Endothelial cell of umbilical vein (primary cell): ENCODE results near the gene CAV1. TPM values are rescaled to one million over a fixed set of nuclear protein-coding genes. Genes with fewer than 3 reads are reported as not detected.

Source experiments
- BruUV-seq: library from RNA; stranded (reverse); fragments of 400-500 nt; replicated peaks from 2 replicates; lab custom pipeline; 2021; lab: Mats Ljungman, UMichigan
- CTCF ChIA-PET: fragments of 300-600, 350-600 bp; sonication (Branson Sonifier 250); formaldehyde crosslinking; loops from one replicate; lab custom pipeline; 2021; ENCODE audit warnings: antibody characterized with exemption, inconsistent platforms; lab: Charles Lee
- POLR2A ChIA-PET: fragments of 300-600, 350-600 bp; sonication (Branson Sonifier 250); formaldehyde crosslinking; loops from one replicate; lab custom pipeline; 2021; ENCODE audit warnings: antibody characterized with exemption, inconsistent platforms; lab: Charles Lee
- DNase-seq: peaks from one replicate; pipeline ENCODE4 v3.0.0-alpha.2; 2011; ENCODE audit warnings: low read depth, low spot score
- FAIRE-seq: peaks from 2 replicates; lab custom pipeline; 2011; peaks lifted over from hg19 to GRCh38; lab: Jason Lieb, UNC
- H2AFZ ChIP-seq: 2 replicates; pipeline ENCODE4 v1.6.0; 2012; ENCODE audit warnings: low read depth, low read length, control low read depth, inconsistent platforms
- H3K27ac ChIP-seq: 2 replicates; pipeline ENCODE4 v1.5.1; 2011; ENCODE audit warnings: low read depth, mild to moderate bottlenecking, control low read depth, low read length, moderate library complexity; ENCODE audit not compliant: insufficient read depth
- H3K27me3 ChIP-seq, 2 experiments: 2 replicates each; pipeline versions ENCODE4 v1.6.0 to v1.6.1; 2011; ENCODE audit warnings: low read length in 2 of 2, mixed read lengths in 1 of 2; ENCODE audit not compliant: control insufficient read depth in 2 of 2, insufficient read depth in 2 of 2
- H3K36me3 ChIP-seq, 2 experiments: 2 replicates in 1 of 2; 3 replicates in 1 of 2; pipeline ENCODE4 v1.5.1; 2011; ENCODE audit warnings: low read length in 2 of 2, mild to moderate bottlenecking in 1 of 2, moderate library complexity in 1 of 2; ENCODE audit not compliant: control insufficient read depth in 2 of 2, insufficient read depth in 2 of 2; ENCODE audit errors: extremely low read depth in 1 of 2
- H3K4me1 ChIP-seq: 3 replicates; pipeline ENCODE4 v1.5.1; 2011; ENCODE audit warnings: mild to moderate bottlenecking, low read length; ENCODE audit not compliant: control insufficient read depth, insufficient read depth; ENCODE audit errors: extremely low read depth
- H3K4me2 ChIP-seq: 2 replicates; pipeline ENCODE4 v1.6.1; 2011; ENCODE audit warnings: low read length, control low read depth, mixed read lengths; ENCODE audit not compliant: insufficient read depth
- H3K4me3 ChIP-seq, 3 experiments: fragments of 200-600 bp in 1 of 3; sonication (generic), shearing (Covaris generic) in 1 of 3; replicated peaks in 1 of 3; 2 replicates each; pipeline ENCODE4 v1.5.1; 2011 to 2016; ENCODE audit warnings: control low read depth in 3 of 3, low read length in 3 of 3, mild to moderate bottlenecking in 2 of 3, inconsistent platforms in 1 of 3, low read depth in 1 of 3, moderate library complexity in 1 of 3; ENCODE audit not compliant: insufficient read depth in 1 of 3
- H3K79me2 ChIP-seq: 2 replicates; pipeline ENCODE4 v1.6.0; 2012; ENCODE audit warnings: low read length, inconsistent platforms; ENCODE audit not compliant: control insufficient read depth, insufficient read depth
- H3K9ac ChIP-seq: replicated peaks from 2 replicates; pipeline ENCODE3; 2011; ENCODE audit warnings: low read length, control low read depth; ENCODE audit not compliant: insufficient read depth; ENCODE audit errors: extremely low read depth
- H3K9me1 ChIP-seq: replicated peaks from 3 replicates; pipeline ENCODE4 v1.6.0; 2011; ENCODE audit warnings: mild to moderate bottlenecking, low read length; ENCODE audit not compliant: control insufficient read depth, insufficient read depth; ENCODE audit errors: extremely low read depth
- H3K9me3 ChIP-seq: replicated peaks from 2 replicates; pipeline ENCODE4 v1.5.1; 2012; ENCODE audit warnings: low read length, inconsistent platforms; ENCODE audit not compliant: control insufficient read depth, insufficient read depth
- H4K20me1 ChIP-seq: replicated peaks from 2 replicates; pipeline ENCODE3; 2011; ENCODE audit warnings: mild to moderate bottlenecking, low read length; ENCODE audit not compliant: control insufficient read depth, insufficient read depth; ENCODE audit errors: extremely low read depth
- CTCF ChIP-seq, 2 donors: IDR thresholded peaks; 1 replicate in 1 of 2; 2 replicates in 1 of 2; pipeline ENCODE4 v1.5.1; 2011; ENCODE audit warnings: low read length in 2 of 2, mild to moderate bottlenecking in 2 of 2, moderate library complexity in 2 of 2, control low read depth in 1 of 2, inconsistent platforms in 1 of 2, low read depth in 1 of 2; ENCODE audit not compliant: insufficient read depth in 1 of 2; ENCODE audit errors: extremely low read depth in 1 of 2
- EZH2 ChIP-seq: IDR thresholded peaks from 2 replicates; pipeline ENCODE4 v1.6.1; 2012; ENCODE audit warnings: borderline replicate concordance, low read depth, mild to moderate bottlenecking, moderate library complexity, low read length, inconsistent platforms; ENCODE audit not compliant: severe bottlenecking
- FOS ChIP-seq: IDR thresholded peaks from 2 replicates; pipeline ENCODE4 v1.6.1; 2011; ENCODE audit warnings: mild to moderate bottlenecking, low read length, moderate library complexity, borderline replicate concordance; ENCODE audit not compliant: insufficient read depth
- GATA2 ChIP-seq: IDR thresholded peaks from 2 replicates; pipeline ENCODE4 v1.7.0; 2011; ENCODE audit warnings: low read depth, mild to moderate bottlenecking, moderate library complexity, mixed read lengths, low read length; ENCODE audit not compliant: insufficient read length, insufficient read depth
- JUN ChIP-seq: IDR thresholded peaks from 2 replicates; pipeline ENCODE4 v1.6.1; 2011; ENCODE audit warnings: borderline replicate concordance, low read depth; ENCODE audit not compliant: insufficient read length, insufficient read depth
- MAX ChIP-seq: IDR thresholded peaks from 2 replicates; pipeline ENCODE4 v1.6.1; 2011; ENCODE audit not compliant: insufficient read depth, insufficient read length
- MYC ChIP-seq: IDR thresholded peaks from one replicate; pipeline ENCODE4 v1.6.1; 2011; ENCODE audit warnings: mild to moderate bottlenecking, low read depth, low read length
- POLR2A ChIP-seq: IDR thresholded peaks from 2 replicates; pipeline ENCODE4 v1.6.1; 2012; ENCODE audit warnings: low read depth, mild to moderate bottlenecking, control low read depth, low read length
- POLR2AphosphoS5 ChIP-seq: IDR thresholded peaks from 2 replicates; pipeline ENCODE4 v1.6.1; 2012; ENCODE audit warnings: low read depth, mild to moderate bottlenecking, control low read depth, low read length, moderate library complexity; ENCODE audit not compliant: insufficient read depth
- dilution Hi-C: fragments of 300-500 bp; cut with MboI; formaldehyde crosslinking; loops from one replicate; pipeline ENCODE4 v1.15.0; 2019; ENCODE audit warnings: low sequenced_read_pairs; ENCODE audit not compliant: extremely low pct_ligation_motif_present
- intact Hi-C: fragments of 100-400 bp; cut with micrococcal nuclease; formaldehyde crosslinking; loops from one replicate; pipeline ENCODE4 v1.10.0; 2022
- polyA plus RNA-seq, 4 experiments: library from polyadenylated mRNA; depleted of rRNA in 3 of 4; stranded (reverse) in 3 of 4; unstranded in 1 of 4; fragments of >200 nt; gene quantifications; 2 replicates each; pipeline versions ENCODE4 v1.2.1 to v1.2.3, GENCODE V29; 2011 to 2012; ENCODE audit warnings: missing spikeins in 1 of 4
- total RNA-seq: library from RNA; stranded (reverse); gene quantifications from 2 replicates; pipeline ENCODE4 v1.2.3, GENCODE V29; 2021

The CAV1 gene
- total and polyA plus RNA-seq, 2 donors (not counting 3 experiments of a cell fraction or from before 2014, with no cell fraction given), result 1,483 to 3,129 TPM

- Histone ChIP-seq H3K36me3 (no peaks in the 10 kb centered on the region), H3K9ac (no peak overlapping the region), H3K4me1 (peaks cover 9% of the 10 kb centered on the region), H3K79me2 (peaks cover 18% of the 10 kb centered on the region), H3K4me2 (no peak overlapping the region), H3K4me3 (no peak overlapping the region), H3K27ac (no peak overlapping the region), H3K27me3 (no peaks in the 10 kb centered on the region), H4K20me1 (no peaks in the 10 kb centered on the region), H3K9me3 (no peaks in the 10 kb centered on the region), H2AFZ (no peak overlapping the region), H3K9me1 (no peaks in the 10 kb centered on the region)
- ChIA-PET POLR2A (no interaction called here), CTCF (interaction anchor here (1.0 kb wide), 1 partner anchor 31 kb away, joined by 3 read pairs; no protein-coding TSS in a partner anchor)
- BruUV-seq, result no TSS peak
- DNase-seq, result no peak
- TF ChIP-seq POLR2AphosphoS5 (no peak), GATA2 (no peak), JUN (no peak), POLR2A (no peak), MAX (no peak), CTCF (IDR thresholded peaks at IDR 0.05; ENCODE audit: extremely low read depth in 1 of 2, insufficient read depth in 1 of 2, low read depth in 1 of 2, low read length in 2 of 2) (no peak), FOS (no peak), EZH2 (no peak), MYC (no peak)
- dilution Hi-C loops, result no loop called here
- no peak for FAIRE-seq
- intact Hi-C loops, result loop anchor here (5.0 kb wide), 1 partner anchor 34 kb away; no protein-coding TSS in a partner anchor
These were observed 28.2 kb upstream of the CAV1 start for GRCh38 chr7:116496653-116497052.
